BE2C (cell line): Measurements from ENCODE around the gene PFKFB3.

Experiments used
- DNase-seq: peaks from one replicate; pipeline ENCODE4 v3.0.0-alpha.2; 2020
- H3K27me3 ChIP-seq: fragments of 250-450 bp; sonication (Bioruptor Pico); 2 replicates; pipeline ENCODE4 v1.5.1; 2020; ENCODE audit warnings: mild to moderate bottlenecking
- H3K36me3 ChIP-seq: fragments of 250-450 bp; sonication (Bioruptor Pico); 2 replicates; pipeline ENCODE4 v1.5.1; 2020; ENCODE audit warnings: mild to moderate bottlenecking
- H3K4me1 ChIP-seq: fragments of 250-450 bp; sonication (Bioruptor Pico); 2 replicates; pipeline ENCODE4 v1.5.1; 2020
- H3K4me3 ChIP-seq: 2 replicates; pipeline ENCODE4 v1.5.1; 2011; ENCODE audit warnings: low read depth, low read length
- H3K9me3 ChIP-seq: fragments of 250-450 bp; sonication (Bioruptor Pico); 2 replicates; pipeline ENCODE4 v1.5.1; 2020
- CTCF ChIP-seq: IDR thresholded peaks from 2 replicates; pipeline ENCODE4 v1.5.1; 2012; ENCODE audit warnings: mild to moderate bottlenecking, low read depth, low read length

Gene PFKFB3

GRCh38 chr10:6213908-6214307, 11.2 kb downstream of the PFKFB3 start:
- Histone ChIP-seq H3K9me3 (no peaks in the 10 kb centered on the region), H3K4me1 (peaks cover 7% of the 10 kb centered on the region; the same call in 1 of the 2 replicates), H3K4me3 (no peak overlapping the region), H3K36me3 (no peaks in the 10 kb centered on the region; the same call in 1 of the 2 replicates), H3K27me3 (no peaks in the 10 kb centered on the region)
- TF ChIP-seq CTCF = no peak
- no peak for DNase-seq

- no peaks in the 10 kb centered on the region for H3K9me3 ChIP-seq
- H3K4me3 ChIP-seq = no peak overlapping the region
- H3K27me3 ChIP-seq = no peaks in the 10 kb centered on the region
- no peaks in the 10 kb centered on the region; the same call in 1 of the 2 replicates for H3K36me3 ChIP-seq
- no peak for TF ChIP-seq CTCF
- H3K4me1 ChIP-seq = peaks cover 7% of the 10 kb centered on the region; the same call in 1 of the 2 replicates
- no peak for DNase-seq
These were observed 11.9 kb downstream of the PFKFB3 start for GRCh38 chr10:6214612-6215011.

- no peaks in the 10 kb centered on the region; the same call in 1 of the 2 replicates for H3K36me3 ChIP-seq
- no peaks in the 10 kb centered on the region for H3K27me3 ChIP-seq
- H3K4me3 ChIP-seq = no peak overlapping the region
- peaks cover 7% of the 10 kb centered on the region; the same call in 1 of the 2 replicates for H3K4me1 ChIP-seq
- H3K9me3 ChIP-seq = no peaks in the 10 kb centered on the region
- no peak for TF ChIP-seq CTCF
- no peak for DNase-seq
These were observed 12.5 kb downstream of the PFKFB3 start for GRCh38 chr10:6215241-6215640.

GRCh38 chr10:6215683-6216484, 13.2 kb downstream of the PFKFB3 start:
- TF ChIP-seq CTCF = no peak

GRCh38 chr10:6216916-6217315, 14.2 kb downstream of the PFKFB3 start:
- no peak for TF ChIP-seq CTCF
- no peak for DNase-seq
- H3K27me3 ChIP-seq = no peaks in the 10 kb centered on the region
- H3K36me3 ChIP-seq = peaks cover 8% of the 10 kb centered on the region
- H3K4me1 ChIP-seq = peaks cover 6% of the 10 kb centered on the region; the same call in 1 of the 2 replicates
- no peak overlapping the region for H3K4me3 ChIP-seq
- no peaks in the 10 kb centered on the region for H3K9me3 ChIP-seq

More at GRCh38 chr10:6215683-6216484, 13.2 kb downstream of the PFKFB3 start:
- no peaks in the 10 kb centered on the region; the same call in 1 of the 2 replicates for H3K36me3 ChIP-seq
- no peak overlapping the region for H3K4me3 ChIP-seq
- peaks cover 7% of the 10 kb centered on the region; the same call in 1 of the 2 replicates for H3K4me1 ChIP-seq
- H3K27me3 ChIP-seq = no peaks in the 10 kb centered on the region
- no peak for DNase-seq
- H3K9me3 ChIP-seq = no peaks in the 10 kb centered on the region

GRCh38 chr10:6217611-6218010, 14.9 kb downstream of the PFKFB3 start:
- H3K9me3 ChIP-seq = no peaks in the 10 kb centered on the region
- DNase-seq = no peak
- no peak overlapping the region for H3K4me3 ChIP-seq
- peaks cover 5% of the 10 kb centered on the region; the same call in 1 of the 2 replicates for H3K4me1 ChIP-seq
- no peaks in the 10 kb centered on the region for H3K27me3 ChIP-seq
- H3K36me3 ChIP-seq = peaks cover 10% of the 10 kb centered on the region
- no peak for TF ChIP-seq CTCF
